Endothelial cell of umbilical vein (primary cell): ENCODE data around the gene OR5AL1.

Source experiments
- GATA2 ChIP-seq: IDR thresholded peaks from 2 replicates; pipeline ENCODE4 v1.7.0; 2011; ENCODE audit warnings: low read depth, mild to moderate bottlenecking, moderate library complexity, mixed read lengths, low read length; ENCODE audit not compliant: insufficient read length, insufficient read depth
- JUN ChIP-seq: IDR thresholded peaks from 2 replicates; pipeline ENCODE4 v1.6.1; 2011; ENCODE audit warnings: borderline replicate concordance, low read depth; ENCODE audit not compliant: insufficient read length, insufficient read depth
- MYC ChIP-seq: IDR thresholded peaks from one replicate; pipeline ENCODE4 v1.6.1; 2011; ENCODE audit warnings: mild to moderate bottlenecking, low read depth, low read length
- POLR2A ChIP-seq: IDR thresholded peaks from 2 replicates; pipeline ENCODE4 v1.6.1; 2012; ENCODE audit warnings: low read depth, mild to moderate bottlenecking, control low read depth, low read length
- POLR2AphosphoS5 ChIP-seq: IDR thresholded peaks from 2 replicates; pipeline ENCODE4 v1.6.1; 2012; ENCODE audit warnings: low read depth, mild to moderate bottlenecking, control low read depth, low read length, moderate library complexity; ENCODE audit not compliant: insufficient read depth
- TF ChIP-seq, protein P1 (sequence below), 2 donors: IDR thresholded peaks; 1 replicate in 1 of 2; 2 replicates in 1 of 2; pipeline ENCODE4 v1.5.1; 2011; ENCODE audit warnings: low read length in 2 of 2, mild to moderate bottlenecking in 2 of 2, moderate library complexity in 2 of 2, control low read depth in 1 of 2, inconsistent platforms in 1 of 2, low read depth in 1 of 2; ENCODE audit not compliant: insufficient read depth in 1 of 2; ENCODE audit errors: extremely low read depth in 1 of 2
- TF ChIP-seq, protein P2 (sequence below): IDR thresholded peaks from 2 replicates; pipeline ENCODE4 v1.6.1; 2011; ENCODE audit not compliant: insufficient read depth, insufficient read length

DNA sequence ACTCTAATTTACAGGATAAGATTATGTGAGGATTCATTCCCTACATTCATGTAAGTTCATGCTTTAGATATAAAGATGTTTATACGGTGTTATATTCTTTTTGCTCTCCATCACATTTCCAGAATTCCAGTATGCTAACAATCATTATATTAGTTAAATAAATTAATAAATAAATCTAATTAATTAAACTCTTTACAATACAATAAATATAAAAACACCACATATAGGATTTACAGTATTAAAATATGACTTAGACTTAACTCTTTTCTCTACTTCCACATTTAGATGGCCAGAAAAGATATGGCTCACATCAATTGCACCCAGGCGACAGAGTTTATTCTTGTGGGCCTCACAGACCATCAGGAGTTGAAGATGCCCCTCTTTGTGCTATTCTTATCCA lies 37.2 kb upstream of the OR5AL1 start, which contains the start of gene OR8U1:
- TF ChIP-seq, protein P1, sequence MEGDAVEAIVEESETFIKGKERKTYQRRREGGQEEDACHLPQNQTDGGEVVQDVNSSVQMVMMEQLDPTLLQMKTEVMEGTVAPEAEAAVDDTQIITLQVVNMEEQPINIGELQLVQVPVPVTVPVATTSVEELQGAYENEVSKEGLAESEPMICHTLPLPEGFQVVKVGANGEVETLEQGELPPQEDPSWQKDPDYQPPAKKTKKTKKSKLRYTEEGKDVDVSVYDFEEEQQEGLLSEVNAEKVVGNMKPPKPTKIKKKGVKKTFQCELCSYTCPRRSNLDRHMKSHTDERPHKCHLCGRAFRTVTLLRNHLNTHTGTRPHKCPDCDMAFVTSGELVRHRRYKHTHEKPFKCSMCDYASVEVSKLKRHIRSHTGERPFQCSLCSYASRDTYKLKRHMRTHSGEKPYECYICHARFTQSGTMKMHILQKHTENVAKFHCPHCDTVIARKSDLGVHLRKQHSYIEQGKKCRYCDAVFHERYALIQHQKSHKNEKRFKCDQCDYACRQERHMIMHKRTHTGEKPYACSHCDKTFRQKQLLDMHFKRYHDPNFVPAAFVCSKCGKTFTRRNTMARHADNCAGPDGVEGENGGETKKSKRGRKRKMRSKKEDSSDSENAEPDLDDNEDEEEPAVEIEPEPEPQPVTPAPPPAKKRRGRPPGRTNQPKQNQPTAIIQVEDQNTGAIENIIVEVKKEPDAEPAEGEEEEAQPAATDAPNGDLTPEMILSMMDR (IDR thresholded peaks at IDR 0.05; ENCODE audit: extremely low read depth in 1 of 2, insufficient read depth in 1 of 2, low read depth in 1 of 2, low read length in 2 of 2), result no peak
- no peak for TF ChIP-seq POLR2A
- TF ChIP-seq MYC, result no peak
- TF ChIP-seq JUN, result no peak
- TF ChIP-seq GATA2, result no peak
- TF ChIP-seq, protein P2, sequence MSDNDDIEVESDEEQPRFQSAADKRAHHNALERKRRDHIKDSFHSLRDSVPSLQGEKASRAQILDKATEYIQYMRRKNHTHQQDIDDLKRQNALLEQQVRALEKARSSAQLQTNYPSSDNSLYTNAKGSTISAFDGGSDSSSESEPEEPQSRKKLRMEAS, result no peak
- no peak for TF ChIP-seq POLR2AphosphoS5
